ENCODE results near the gene DGKH. TPM values are rescaled to one million over a fixed set of nuclear protein-coding genes. Genes with fewer than 3 reads are reported as not detected.

The DGKH gene
- total and polyA plus RNA-seq, 9 of the 15 experiments (the other 6 are each of a cell fraction or from before 2014, with no cell fraction given) = 0.38 to 4.4 (median 3.1) TPM

DNA sequence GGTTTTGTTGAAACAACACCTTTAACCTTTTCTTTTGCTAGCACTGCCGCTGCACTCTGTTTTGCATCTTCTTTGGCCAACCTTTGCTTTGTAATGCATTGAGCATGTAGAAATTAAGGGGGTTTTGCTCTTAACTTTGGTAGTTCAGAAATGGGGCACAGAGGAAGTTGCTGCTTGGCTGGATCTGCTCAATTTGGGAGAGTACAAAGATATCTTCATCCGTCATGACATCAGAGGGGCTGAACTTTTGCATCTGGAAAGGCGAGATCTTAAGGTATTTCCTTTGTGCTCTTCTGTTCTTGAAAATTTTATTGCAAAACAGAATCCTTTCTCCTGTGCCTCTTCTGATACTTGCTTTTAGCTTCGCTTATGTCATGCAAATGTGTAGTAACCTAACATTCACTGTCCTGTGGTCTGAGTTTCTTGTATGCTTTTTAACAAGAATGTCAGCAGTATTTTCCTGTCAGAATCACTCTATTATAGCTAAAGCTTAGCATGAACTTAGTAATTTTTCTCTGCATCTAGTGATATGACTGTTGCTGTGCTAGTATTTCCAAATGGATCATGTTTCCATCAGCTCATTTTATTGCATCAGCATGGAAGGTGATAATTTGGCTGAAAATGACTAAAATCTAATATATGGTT is 172.8 kb downstream of the DGKH start:
- no TSS peak for BruUV-seq (replicated peaks)
- Histone ChIP-seq H3K4me2 (ENCODE audit: insufficient read depth, low read length) (no peak overlapping the region), H3K36me3 (ENCODE audit: control insufficient read depth, insufficient read depth, low read length) (peaks cover 10% of the 10 kb centered on the region; the same call in 1 of the 3 replicates), H3K9ac (ENCODE audit: insufficient read depth in 1 of 2, low read depth in 2 of 2, low read length in 2 of 2) (no peak overlapping the region), H3K27ac (ENCODE audit: extremely low read depth, low read depth, low read length) (no peak overlapping the region), H3K27me3 (ENCODE audit: control insufficient read depth in 2 of 2, insufficient read depth in 2 of 2, low read length in 2 of 2) (no peaks in the 10 kb centered on the region), H3K4me3 (no peak overlapping the region), H3K4me1 (replicated peaks in 1 of 2; ENCODE audit: control insufficient read depth in 2 of 2, insufficient read depth in 2 of 2, low read length in 2 of 2) (no peaks in the 10 kb centered on the region; a peak in 2 of 5 replicates), H3K9me1 (ENCODE audit: control insufficient read depth, insufficient read depth, low read length) (no peaks in the 10 kb centered on the region), H2AFZ (ENCODE audit: low read depth, low read length) (no peak overlapping the region), H3K9me3 (replicated peaks; ENCODE audit: control insufficient read depth, insufficient read depth, low read depth, low read length) (no peaks in the 10 kb centered on the region), H3K79me2 (ENCODE audit: control insufficient read depth, insufficient read depth, low read length) (no peaks in the 10 kb centered on the region), H4K20me1 (replicated peaks; ENCODE audit: control insufficient read depth, insufficient read depth, low read length) (no peaks in the 10 kb centered on the region)
- FAIRE-seq (no peak), DNase-seq (ENCODE audit: extremely low read depth in 1 of 4, low spot score in 3 of 4) (no peak), ATAC-seq (no peak)
- intact Hi-C loops (cut with micrococcal nuclease) (no loop called here), in situ Hi-C loops (cut with MboI) (no loop called here)
- POLR2A ChIA-PET = no interaction called here
- CTCF ChIA-PET (ENCODE audit: low intra/inter-chr PET ratio) = no interaction called here
- WGBS (ENCODE audit: insufficient coverage, low coverage, missing lambda C conversion rate) = 76% methylated on average over 4 of the region's 4 CpGs
- TF ChIP-seq ZNF239 (CRISPR knock-in tag; IDR thresholded peaks at IDR 0.05) (no peak), HMG20A (CRISPR knock-in tag; conservative IDR thresholded peaks at IDR 0.05) (no peak), ZBED1 (IDR thresholded peaks at IDR 0.05) (no peak), CREB3L1 (IDR thresholded peaks at IDR 0.05; ENCODE audit: borderline replicate concordance, low read depth) (no peak), MBD1 (CRISPR knock-in tag; IDR thresholded peaks at IDR 0.05) (no peak), MGA (IDR thresholded peaks at IDR 0.05) (no peak)

All from K562 (cell line).